Measurements from ENCODE around the gene KCNQ1. TPM values are rescaled to one million over a fixed set of nuclear protein-coding genes. Genes with fewer than 3 reads are reported as not detected.

KCNQ1 gene
- total and polyA plus RNA-seq, 2 experiments from 2014 or later = 0.45 to 0.87 TPM

GRCh38 chr11:2731130-2732125 is 286.6 kb downstream of the KCNQ1 start (continued):
- TF ChIP-seq, protein P1, sequence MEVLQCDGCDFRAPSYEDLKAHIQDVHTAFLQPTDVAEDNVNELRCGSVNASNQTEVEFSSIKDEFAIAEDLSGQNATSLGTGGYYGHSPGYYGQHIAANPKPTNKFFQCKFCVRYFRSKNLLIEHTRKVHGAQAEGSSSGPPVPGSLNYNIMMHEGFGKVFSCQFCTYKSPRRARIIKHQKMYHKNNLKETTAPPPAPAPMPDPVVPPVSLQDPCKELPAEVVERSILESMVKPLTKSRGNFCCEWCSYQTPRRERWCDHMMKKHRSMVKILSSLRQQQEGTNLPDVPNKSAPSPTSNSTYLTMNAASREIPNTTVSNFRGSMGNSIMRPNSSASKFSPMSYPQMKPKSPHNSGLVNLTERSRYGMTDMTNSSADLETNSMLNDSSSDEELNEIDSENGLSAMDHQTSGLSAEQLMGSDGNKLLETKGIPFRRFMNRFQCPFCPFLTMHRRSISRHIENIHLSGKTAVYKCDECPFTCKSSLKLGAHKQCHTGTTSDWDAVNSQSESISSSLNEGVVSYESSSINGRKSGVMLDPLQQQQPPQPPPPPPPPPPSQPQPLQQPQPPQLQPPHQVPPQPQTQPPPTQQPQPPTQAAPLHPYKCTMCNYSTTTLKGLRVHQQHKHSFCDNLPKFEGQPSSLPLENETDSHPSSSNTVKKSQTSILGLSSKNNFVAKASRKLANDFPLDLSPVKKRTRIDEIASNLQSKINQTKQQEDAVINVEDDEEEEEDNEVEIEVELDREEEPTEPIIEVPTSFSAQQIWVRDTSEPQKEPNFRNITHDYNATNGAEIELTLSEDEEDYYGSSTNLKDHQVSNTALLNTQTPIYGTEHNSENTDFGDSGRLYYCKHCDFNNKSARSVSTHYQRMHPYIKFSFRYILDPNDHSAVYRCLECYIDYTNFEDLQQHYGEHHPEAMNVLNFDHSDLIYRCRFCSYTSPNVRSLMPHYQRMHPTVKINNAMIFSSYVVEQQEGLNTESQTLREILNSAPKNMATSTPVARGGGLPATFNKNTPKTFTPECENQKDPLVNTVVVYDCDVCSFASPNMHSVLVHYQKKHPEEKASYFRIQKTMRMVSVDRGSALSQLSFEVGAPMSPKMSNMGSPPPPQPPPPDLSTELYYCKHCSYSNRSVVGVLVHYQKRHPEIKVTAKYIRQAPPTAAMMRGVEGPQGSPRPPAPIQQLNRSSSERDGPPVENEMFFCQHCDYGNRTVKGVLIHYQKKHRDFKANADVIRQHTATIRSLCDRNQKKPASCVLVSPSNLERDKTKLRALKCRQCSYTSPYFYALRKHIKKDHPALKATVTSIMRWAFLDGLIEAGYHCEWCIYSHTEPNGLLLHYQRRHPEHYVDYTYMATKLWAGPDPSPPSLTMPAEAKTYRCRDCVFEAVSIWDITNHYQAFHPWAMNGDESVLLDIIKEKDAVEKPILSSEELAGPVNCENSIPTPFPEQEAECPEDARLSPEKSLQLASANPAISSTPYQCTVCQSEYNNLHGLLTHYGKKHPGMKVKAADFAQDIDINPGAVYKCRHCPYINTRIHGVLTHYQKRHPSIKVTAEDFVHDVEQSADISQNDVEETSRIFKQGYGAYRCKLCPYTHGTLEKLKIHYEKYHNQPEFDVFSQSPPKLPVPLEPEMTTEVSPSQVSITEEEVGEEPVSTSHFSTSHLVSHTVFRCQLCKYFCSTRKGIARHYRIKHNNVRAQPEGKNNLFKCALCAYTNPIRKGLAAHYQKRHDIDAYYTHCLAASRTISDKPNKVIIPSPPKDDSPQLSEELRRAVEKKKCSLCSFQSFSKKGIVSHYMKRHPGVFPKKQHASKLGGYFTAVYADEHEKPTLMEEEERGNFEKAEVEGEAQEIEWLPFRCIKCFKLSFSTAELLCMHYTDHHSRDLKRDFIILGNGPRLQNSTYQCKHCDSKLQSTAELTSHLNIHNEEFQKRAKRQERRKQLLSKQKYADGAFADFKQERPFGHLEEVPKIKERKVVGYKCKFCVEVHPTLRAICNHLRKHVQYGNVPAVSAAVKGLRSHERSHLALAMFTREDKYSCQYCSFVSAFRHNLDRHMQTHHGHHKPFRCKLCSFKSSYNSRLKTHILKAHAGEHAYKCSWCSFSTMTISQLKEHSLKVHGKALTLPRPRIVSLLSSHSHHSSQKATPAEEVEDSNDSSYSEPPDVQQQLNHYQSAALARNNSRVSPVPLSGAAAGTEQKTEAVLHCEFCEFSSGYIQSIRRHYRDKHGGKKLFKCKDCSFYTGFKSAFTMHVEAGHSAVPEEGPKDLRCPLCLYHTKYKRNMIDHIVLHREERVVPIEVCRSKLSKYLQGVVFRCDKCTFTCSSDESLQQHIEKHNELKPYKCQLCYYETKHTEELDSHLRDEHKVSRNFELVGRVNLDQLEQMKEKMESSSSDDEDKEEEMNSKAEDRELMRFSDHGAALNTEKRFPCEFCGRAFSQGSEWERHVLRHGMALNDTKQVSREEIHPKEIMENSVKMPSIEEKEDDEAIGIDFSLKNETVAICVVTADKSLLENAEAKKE (CRISPR knock-in tag; IDR thresholded peaks at IDR 0.05) = no peak
- TF ChIP-seq, protein P2, sequence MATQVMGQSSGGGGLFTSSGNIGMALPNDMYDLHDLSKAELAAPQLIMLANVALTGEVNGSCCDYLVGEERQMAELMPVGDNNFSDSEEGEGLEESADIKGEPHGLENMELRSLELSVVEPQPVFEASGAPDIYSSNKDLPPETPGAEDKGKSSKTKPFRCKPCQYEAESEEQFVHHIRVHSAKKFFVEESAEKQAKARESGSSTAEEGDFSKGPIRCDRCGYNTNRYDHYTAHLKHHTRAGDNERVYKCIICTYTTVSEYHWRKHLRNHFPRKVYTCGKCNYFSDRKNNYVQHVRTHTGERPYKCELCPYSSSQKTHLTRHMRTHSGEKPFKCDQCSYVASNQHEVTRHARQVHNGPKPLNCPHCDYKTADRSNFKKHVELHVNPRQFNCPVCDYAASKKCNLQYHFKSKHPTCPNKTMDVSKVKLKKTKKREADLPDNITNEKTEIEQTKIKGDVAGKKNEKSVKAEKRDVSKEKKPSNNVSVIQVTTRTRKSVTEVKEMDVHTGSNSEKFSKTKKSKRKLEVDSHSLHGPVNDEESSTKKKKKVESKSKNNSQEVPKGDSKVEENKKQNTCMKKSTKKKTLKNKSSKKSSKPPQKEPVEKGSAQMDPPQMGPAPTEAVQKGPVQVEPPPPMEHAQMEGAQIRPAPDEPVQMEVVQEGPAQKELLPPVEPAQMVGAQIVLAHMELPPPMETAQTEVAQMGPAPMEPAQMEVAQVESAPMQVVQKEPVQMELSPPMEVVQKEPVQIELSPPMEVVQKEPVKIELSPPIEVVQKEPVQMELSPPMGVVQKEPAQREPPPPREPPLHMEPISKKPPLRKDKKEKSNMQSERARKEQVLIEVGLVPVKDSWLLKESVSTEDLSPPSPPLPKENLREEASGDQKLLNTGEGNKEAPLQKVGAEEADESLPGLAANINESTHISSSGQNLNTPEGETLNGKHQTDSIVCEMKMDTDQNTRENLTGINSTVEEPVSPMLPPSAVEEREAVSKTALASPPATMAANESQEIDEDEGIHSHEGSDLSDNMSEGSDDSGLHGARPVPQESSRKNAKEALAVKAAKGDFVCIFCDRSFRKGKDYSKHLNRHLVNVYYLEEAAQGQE (IDR thresholded peaks at IDR 0.05; ENCODE audit: unreplicated experiment) = no peak
- TF ChIP-seq ETS1 (IDR thresholded peaks at IDR 0.05) (no peak), ZNF331 (CRISPR knock-in tag; IDR thresholded peaks at IDR 0.05; ENCODE audit: low read depth) (no peak), ZNF114 (CRISPR knock-in tag; IDR thresholded peaks at IDR 0.05) (no peak)

Measured in GM23338 (cell line).